ENCODE results near the gene SNX10.

Gene SNX10

DNA sequence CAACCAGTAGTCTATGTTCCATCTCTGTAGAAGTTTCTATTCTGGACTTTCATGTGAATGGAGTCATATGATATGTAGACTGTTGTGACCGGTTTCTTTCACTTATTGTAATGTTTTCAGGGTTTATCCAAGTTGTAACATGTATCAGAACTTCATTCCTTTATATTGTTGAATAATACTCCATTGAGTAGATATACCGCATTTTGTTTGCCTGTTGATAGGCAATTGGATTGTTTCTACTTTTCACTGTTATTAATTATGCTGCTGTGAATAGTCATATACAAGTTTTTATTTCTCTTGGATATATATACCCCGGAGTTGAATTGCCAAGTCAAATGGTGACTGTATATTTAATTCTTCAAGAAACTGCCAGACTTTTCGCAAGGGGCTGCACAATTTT, 40.1 kb downstream of the SNX10 start:
- no peak overlapping the region for H3K4me3 ChIP-seq (ENCODE audit: low read depth, low read length)
- TF ChIP-seq CTCF (IDR thresholded peaks at IDR 0.05; ENCODE audit: low read depth, low read length) (no peak), MYC (IDR thresholded peaks at IDR 0.05; ENCODE audit: low read depth, low read length) (no peak), MAX (IDR thresholded peaks at IDR 0.05; ENCODE audit: low read depth, low read length) (no peak), POLR2A (IDR thresholded peaks at IDR 0.05; ENCODE audit: extremely low read depth, insufficient read length) (no peak)
- no peak for DNase-seq (ENCODE audit: low read depth)

GRCh38 chr7:26332698-26333097, 41.0 kb downstream of the SNX10 start:
- no peak overlapping the region for H3K4me3 ChIP-seq (ENCODE audit: low read depth, low read length)
- TF ChIP-seq CTCF (IDR thresholded peaks at IDR 0.05; ENCODE audit: low read depth, low read length) (no peak), MAX (IDR thresholded peaks at IDR 0.05; ENCODE audit: low read depth, low read length) (no peak), POLR2A (IDR thresholded peaks at IDR 0.05; ENCODE audit: extremely low read depth, insufficient read length) (no peak), MYC (IDR thresholded peaks at IDR 0.05; ENCODE audit: low read depth, low read length) (no peak)
- DNase-seq (ENCODE audit: low read depth): no peak

DNA sequence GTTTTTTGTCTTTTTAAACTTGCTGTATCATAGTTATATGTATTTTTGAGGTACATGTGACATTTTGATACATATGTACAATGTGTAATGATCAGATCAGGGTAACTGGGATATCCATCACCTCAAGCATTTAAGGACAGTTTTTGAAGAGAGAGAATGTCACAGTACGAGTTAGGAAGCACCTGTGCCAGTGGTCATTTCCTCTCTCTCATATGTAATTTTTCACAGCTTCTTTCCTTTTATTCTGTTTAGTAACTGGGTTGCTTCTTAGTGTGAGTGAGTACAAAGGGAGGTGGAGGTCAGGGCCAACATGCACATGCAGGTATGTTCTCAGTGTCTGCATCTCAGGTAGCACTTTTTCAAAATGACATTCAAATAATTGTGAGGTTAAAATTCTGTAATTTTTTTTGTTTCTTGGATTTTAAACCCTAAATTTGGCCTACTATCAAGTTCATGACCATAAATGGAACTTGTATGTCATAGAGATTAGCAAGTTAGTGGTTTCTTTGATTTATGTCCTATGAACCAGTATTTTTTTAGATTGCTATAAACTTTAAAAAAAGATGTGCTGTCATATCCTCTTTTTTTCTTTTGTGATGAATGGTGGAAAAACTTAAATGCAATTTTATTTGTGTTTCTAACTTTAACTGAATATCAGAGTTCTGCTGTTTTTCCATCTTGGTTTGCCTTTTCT, 42.7 kb downstream of the SNX10 start:
- H3K4me3 ChIP-seq (ENCODE audit: low read depth, low read length): no peak overlapping the region
- no peak for TF ChIP-seq MYC (IDR thresholded peaks at IDR 0.05; ENCODE audit: low read depth, low read length)
- no peak for TF ChIP-seq MAX (IDR thresholded peaks at IDR 0.05; ENCODE audit: low read depth, low read length)
- TF ChIP-seq CTCF (IDR thresholded peaks at IDR 0.05; ENCODE audit: low read depth, low read length): no peak
- no peak for TF ChIP-seq POLR2A (IDR thresholded peaks at IDR 0.05; ENCODE audit: extremely low read depth, insufficient read length)
- no peak for DNase-seq (ENCODE audit: low read depth)

DNA sequence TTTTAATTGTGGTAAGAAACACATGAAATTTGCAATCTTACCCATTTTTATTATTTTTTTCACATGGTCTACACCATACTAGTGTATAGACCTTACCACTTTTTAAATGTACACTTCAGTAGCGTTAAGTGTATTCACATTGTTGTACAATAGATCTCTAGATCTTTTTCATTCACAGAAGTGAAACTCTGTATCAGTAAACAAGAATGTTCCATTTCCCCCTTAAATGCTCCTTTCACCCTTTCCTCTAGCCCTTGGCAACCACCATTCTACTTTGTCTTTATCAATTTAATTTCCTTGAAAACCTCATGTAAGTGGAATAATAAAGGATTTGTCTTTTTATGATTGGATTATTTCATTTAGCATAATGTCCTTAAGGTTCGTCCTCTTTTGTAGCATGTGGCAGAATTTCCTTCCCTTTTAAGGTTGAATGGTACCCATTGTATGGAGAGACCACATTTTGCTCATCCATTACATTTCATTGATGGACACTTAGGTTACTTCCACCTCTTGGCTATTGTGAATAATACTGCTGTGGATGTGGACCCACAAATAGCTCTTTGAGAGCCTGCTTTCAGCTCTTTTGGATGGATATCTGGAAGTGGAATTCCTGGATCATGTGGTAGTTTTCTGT, 45.7 kb downstream of the SNX10 start:
- no peak for TF ChIP-seq POLR2A (IDR thresholded peaks at IDR 0.05; ENCODE audit: extremely low read depth, insufficient read length)
- TF ChIP-seq MYC (IDR thresholded peaks at IDR 0.05; ENCODE audit: low read depth, low read length): no peak
- TF ChIP-seq MAX (IDR thresholded peaks at IDR 0.05; ENCODE audit: low read depth, low read length): no peak
- no peak for TF ChIP-seq CTCF (IDR thresholded peaks at IDR 0.05; ENCODE audit: low read depth, low read length)
- H3K4me3 ChIP-seq (ENCODE audit: low read depth, low read length): no peak overlapping the region
- no peak for DNase-seq (ENCODE audit: low read depth)

DNA sequence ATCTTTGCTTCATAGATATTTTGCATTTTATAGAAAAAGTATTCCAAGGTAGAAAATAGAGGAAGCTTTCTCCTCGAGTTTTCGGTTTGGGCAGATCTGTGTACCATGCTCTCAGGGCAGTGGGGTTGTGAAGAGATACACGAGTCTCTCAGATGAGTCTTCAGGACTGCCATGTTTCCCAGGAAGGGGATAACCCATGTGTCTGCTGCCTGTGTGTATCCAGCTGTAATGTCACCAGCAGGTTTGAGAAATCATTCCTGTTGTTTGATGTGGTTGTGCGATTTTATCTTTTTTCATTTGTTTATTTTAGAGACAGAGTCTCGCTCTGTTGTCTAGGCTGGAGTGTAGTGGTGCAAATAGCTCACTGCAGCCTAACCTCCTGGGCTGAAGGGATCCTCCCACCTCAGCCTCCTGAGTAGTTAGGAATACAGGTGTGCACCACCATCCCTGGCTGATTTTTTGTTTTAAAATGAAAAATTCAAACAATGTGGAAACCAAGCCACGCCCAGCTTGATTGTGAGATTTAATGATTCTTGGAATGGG, 48.9 kb downstream of the SNX10 start:
- no peak overlapping the region for H3K4me3 ChIP-seq (ENCODE audit: low read depth, low read length)
- no peak for TF ChIP-seq POLR2A (IDR thresholded peaks at IDR 0.05; ENCODE audit: extremely low read depth, insufficient read length)
- TF ChIP-seq MYC (IDR thresholded peaks at IDR 0.05; ENCODE audit: low read depth, low read length): no peak
- TF ChIP-seq MAX (IDR thresholded peaks at IDR 0.05; ENCODE audit: low read depth, low read length): no peak
- no peak for TF ChIP-seq CTCF (IDR thresholded peaks at IDR 0.05; ENCODE audit: low read depth, low read length)
- no peak for DNase-seq (ENCODE audit: low read depth)

Measured in NB4 (cell line).